OCI-LY3 (cell line): Measurements from ENCODE around the gene CNTN2.

Source experiments
- H2AFZ ChIP-seq: fragments of 200-600, 300-600 bp; shearing (Covaris generic); 2 replicates; pipeline ENCODE4 v1.6.0; 2014; ENCODE audit warnings: antibody characterized with exemption, low read depth, low read length
- H3K27ac ChIP-seq: fragments of 200-600, 300-600 bp; sonication (generic); 2 replicates; pipeline ENCODE4 v1.5.1; 2014; ENCODE audit warnings: mild to moderate bottlenecking, low read length, moderate library complexity, mixed read lengths
- H3K27me3 ChIP-seq: fragments of 200-600, 300-600 bp; sonication (generic); 2 replicates; pipeline ENCODE4 v1.6.1; 2014; ENCODE audit warnings: low read depth, low read length, mixed read lengths
- H3K36me3 ChIP-seq: fragments of 200-600, 300-600 bp; sonication (generic); replicated peaks from 2 replicates; pipeline ENCODE3; 2014; ENCODE audit warnings: low read depth, low read length, mixed read lengths
- H3K4me1 ChIP-seq: fragments of 300-600, 200-600 bp; sonication (generic); 2 replicates; pipeline ENCODE4 v1.6.1; 2014; ENCODE audit warnings: low read length, mixed read lengths
- H3K4me2 ChIP-seq: fragments of 200-600, 300-600 bp; sonication (generic); 2 replicates; pipeline ENCODE4 v1.6.1; 2014; ENCODE audit warnings: low read length, mixed read lengths
- H3K4me3 ChIP-seq: fragments of 300-600, 200-600 bp; sonication (generic); 2 replicates; pipeline ENCODE4 v1.5.1; 2014; ENCODE audit warnings: antibody characterized with exemption, mild to moderate bottlenecking, low read length, moderate library complexity
- H3K79me2 ChIP-seq: fragments of 300-600, 200-600 bp; shearing (Covaris generic); 2 replicates; pipeline ENCODE4 v1.6.1; 2014; ENCODE audit warnings: mild to moderate bottlenecking, low read length, mixed read lengths
- H3K9ac ChIP-seq: fragments of 300-600, 200-600 bp; shearing (Covaris generic); 2 replicates; pipeline ENCODE4 v1.6.0; 2014; ENCODE audit warnings: mild to moderate bottlenecking, low read length, moderate library complexity
- H3K9me3 ChIP-seq: fragments of 200-600, 300-600 bp; shearing (Covaris generic); 2 replicates; pipeline ENCODE4 v1.6.1; 2014; ENCODE audit warnings: low read length, mixed read lengths; ENCODE audit not compliant: insufficient read depth
- H4K20me1 ChIP-seq: fragments of 200-600, 300-600 bp; sonication (generic); 2 replicates; pipeline ENCODE4 v1.6.1; 2016; ENCODE audit warnings: low read length, mixed read lengths; ENCODE audit not compliant: insufficient read depth
- CTCF ChIP-seq: fragments of 200-600, 300-600 bp; sonication (generic); IDR thresholded peaks from 2 replicates; pipeline ENCODE4 v1.5.1; 2014; ENCODE audit warnings: antibody characterized with exemption, low read length, low read depth
- EZH2phosphoT487 ChIP-seq: fragments of 200-600 bp; shearing (Covaris generic); IDR thresholded peaks from 2 replicates; pipeline ENCODE4 v1.6.1; 2018; ENCODE audit warnings: antibody characterized with exemption, mixed run types, low read depth

Gene CNTN2

GRCh38 chr1:205016584-205016983 is 26.4 kb upstream of the CNTN2 start:
- Histone ChIP-seq H3K9me3 (no peaks in the 10 kb centered on the region), H3K79me2 (no peaks in the 10 kb centered on the region), H3K27me3 (peaks cover 45% of the 10 kb centered on the region), H4K20me1 (no peaks in the 10 kb centered on the region), H3K27ac (no peak overlapping the region), H3K4me1 (no peaks in the 10 kb centered on the region), H3K36me3 (no peaks in the 10 kb centered on the region), H3K4me2 (no peak overlapping the region), H3K9ac (no peak overlapping the region), H2AFZ (no peak overlapping the region), H3K4me3 (no peak overlapping the region)
- no peak for TF ChIP-seq CTCF
- TF ChIP-seq EZH2phosphoT487 = no peak

- TF ChIP-seq CTCF = no peak
- TF ChIP-seq EZH2phosphoT487 = no peak
- Histone ChIP-seq H3K27ac (no peak overlapping the region), H2AFZ (no peak overlapping the region), H4K20me1 (no peaks in the 10 kb centered on the region), H3K27me3 (peaks cover 47% of the 10 kb centered on the region), H3K36me3 (no peaks in the 10 kb centered on the region), H3K4me3 (no peak overlapping the region), H3K79me2 (no peaks in the 10 kb centered on the region), H3K4me2 (no peak overlapping the region), H3K9ac (no peak overlapping the region), H3K4me1 (no peaks in the 10 kb centered on the region), H3K9me3 (no peaks in the 10 kb centered on the region)
Observed at GRCh38 chr1:205017001-205017400, 26.0 kb upstream of the CNTN2 start.

- Histone ChIP-seq H4K20me1 (no peaks in the 10 kb centered on the region), H3K4me1 (no peaks in the 10 kb centered on the region), H3K36me3 (no peaks in the 10 kb centered on the region), H3K4me3 (no peak overlapping the region), H3K4me2 (no peak overlapping the region), H3K27ac (no peak overlapping the region), H3K79me2 (no peaks in the 10 kb centered on the region), H3K27me3 (peaks cover 46% of the 10 kb centered on the region), H3K9ac (no peak overlapping the region), H3K9me3 (no peaks in the 10 kb centered on the region), H2AFZ (no peak overlapping the region)
- TF ChIP-seq CTCF = no peak
- TF ChIP-seq EZH2phosphoT487 = no peak
Observed at GRCh38 chr1:205017766-205018165, 25.2 kb upstream of the CNTN2 start.

GRCh38 chr1:205018381-205018780 is 24.6 kb upstream of the CNTN2 start:
- no peaks in the 10 kb centered on the region for H3K36me3 ChIP-seq
- H3K4me3 ChIP-seq = no peak overlapping the region
- H3K9ac ChIP-seq = no peak overlapping the region
- H4K20me1 ChIP-seq = no peaks in the 10 kb centered on the region
- no peak for TF ChIP-seq CTCF
- H3K27me3 ChIP-seq = peaks cover 45% of the 10 kb centered on the region
- H3K9me3 ChIP-seq = no peaks in the 10 kb centered on the region
- H3K27ac ChIP-seq = no peak overlapping the region
- no peaks in the 10 kb centered on the region for H3K4me1 ChIP-seq
- H3K4me2 ChIP-seq = no peak overlapping the region
- H3K79me2 ChIP-seq = no peaks in the 10 kb centered on the region
- no peak overlapping the region for H2AFZ ChIP-seq
